PC-3 (cell line): ENCODE measurements around the gene OR10A7. TPM values are rescaled to one million over a fixed set of nuclear protein-coding genes. Genes with fewer than 3 reads are reported as not detected.
A peak's percentile ranks its signal among the peaks of the same experiment; 100 is the strongest.

Experiments used
- ATAC-seq: fragments of 200-7000 bp; cut with Tn5 transposase; 2 replicates; pipeline ENCODE4 v1.9.1; 2020; ENCODE audit warnings: mild to moderate bottlenecking, moderate library complexity
- BruUV-seq: library from RNA; stranded (reverse); fragments of 400-500 nt; replicated peaks from 2 replicates; lab custom pipeline; 2021; lab: Mats Ljungman, UMichigan
- CTCF ChIA-PET: fragments of 300-600 bp; sonication (Branson Sonifier 250); formaldehyde crosslinking; loops from one replicate; lab custom pipeline; 2022; ENCODE audit warnings: antibody characterized with exemption; lab: Charles Lee
- POLR2A ChIA-PET: fragments of 300-600 bp; sonication (Branson Sonifier 250); formaldehyde crosslinking; loops from one replicate; lab custom pipeline; 2022; ENCODE audit warnings: antibody characterized with exemption; ENCODE audit not compliant: unreplicated experiment; lab: Charles Lee
- DNase-seq: peaks from one replicate; pipeline ENCODE4 v3.0.0-alpha.2; 2015
- H2AFZ ChIP-seq: fragments of 300-600 bp; sonication (generic); 2 replicates; pipeline ENCODE4 v1.6.0; 2016; ENCODE audit warnings: antibody characterized with exemption, low read length
- H3F3A ChIP-seq: fragments of 300-600 bp; sonication (generic); one replicate; pipeline ENCODE4 v1.6.0; 2017; ENCODE audit warnings: antibody characterized with exemption, low read length, control low read depth, mild to moderate bottlenecking; ENCODE audit not compliant: unreplicated experiment
- H3K27ac ChIP-seq: fragments of 300-600 bp; sonication (generic); 2 replicates; pipeline ENCODE4 v1.5.1; 2016; ENCODE audit warnings: mild to moderate bottlenecking, low read length
- H3K27me3 ChIP-seq: fragments of 300-600 bp; sonication (generic); 2 replicates; pipeline ENCODE4 v1.6.1; 2016; ENCODE audit warnings: low read length, mixed read lengths
- H3K36me3 ChIP-seq: fragments of 300-600 bp; sonication (generic); 2 replicates; pipeline ENCODE4 v1.6.1; 2016; ENCODE audit warnings: low read depth, mixed run types, low read length, mixed read lengths
- H3K4me1 ChIP-seq: fragments of 300-600 bp; sonication (generic); 2 replicates; pipeline ENCODE4 v1.5.1; 2016; ENCODE audit warnings: low read length; ENCODE audit not compliant: insufficient read depth
- H3K4me2 ChIP-seq: fragments of 300-600 bp; sonication (generic); 2 replicates; pipeline ENCODE4 v1.6.0; 2016; ENCODE audit warnings: low read length
- H3K4me3 ChIP-seq: fragments of 300-600 bp; sonication (generic); 2 replicates; pipeline ENCODE4 v1.5.1; 2016; ENCODE audit warnings: mild to moderate bottlenecking, low read length, mixed read lengths
- H3K79me2 ChIP-seq: fragments of 300-600 bp; sonication (generic); 2 replicates; pipeline ENCODE4 v1.6.1; 2017; ENCODE audit warnings: low read length, mixed read lengths
- H3K9ac ChIP-seq: fragments of 300-600 bp; sonication (generic); 2 replicates; pipeline ENCODE4 v1.6.0; 2016; ENCODE audit warnings: mild to moderate bottlenecking, low read length
- H3K9me2 ChIP-seq: fragments of 300-600 bp; sonication (generic); replicated peaks from 2 replicates; pipeline ENCODE4 v1.6.1; 2016; ENCODE audit warnings: mixed run types, low read length, mixed read lengths
- H3K9me3 ChIP-seq: fragments of 300-600 bp; sonication (generic); 2 replicates; pipeline ENCODE4 v1.6.1; 2016; ENCODE audit warnings: low read length, mixed read lengths
- H4K20me1 ChIP-seq: fragments of 300-600 bp; sonication (generic); 2 replicates; pipeline ENCODE4 v1.6.1; 2016; ENCODE audit warnings: low read length, mixed read lengths
- EZH2 ChIP-seq: fragments of 300-600 bp; sonication (generic); IDR thresholded peaks from one replicate; pipeline ENCODE4 v1.6.1; 2017; ENCODE audit warnings: antibody characterized with exemption, mild to moderate bottlenecking, low read length; ENCODE audit not compliant: unreplicated experiment
- EZH2phosphoT487 ChIP-seq: fragments of 300-600 bp; sonication (generic); IDR thresholded peaks from 2 replicates; pipeline ENCODE4 v1.6.1; 2018; ENCODE audit warnings: mild to moderate bottlenecking, antibody characterized with exemption, low read length, borderline replicate concordance
- intact Hi-C: fragments of 100-400 bp; cut with micrococcal nuclease; formaldehyde crosslinking; loops from 2 replicates; pipeline ENCODE4 v1.9.0; 2023
- total RNA-seq: library from RNA; depleted of rRNA; stranded (reverse); fragments of >200 nt; gene quantifications from 2 replicates; pipeline ENCODE4 v1.2.3, GENCODE V29; 2014
- TF ChIP-seq, protein P1 (sequence below): fragments of 300-600 bp; sonication (generic); conservative IDR thresholded peaks from 2 replicates; pipeline ENCODE4 v1.5.1; 2017; ENCODE audit warnings: antibody characterized with exemption, low read depth, mild to moderate bottlenecking, low read length

Gene OR10A7
- total RNA-seq, 1 experiment from 2014 or later, result not detected

DNA sequence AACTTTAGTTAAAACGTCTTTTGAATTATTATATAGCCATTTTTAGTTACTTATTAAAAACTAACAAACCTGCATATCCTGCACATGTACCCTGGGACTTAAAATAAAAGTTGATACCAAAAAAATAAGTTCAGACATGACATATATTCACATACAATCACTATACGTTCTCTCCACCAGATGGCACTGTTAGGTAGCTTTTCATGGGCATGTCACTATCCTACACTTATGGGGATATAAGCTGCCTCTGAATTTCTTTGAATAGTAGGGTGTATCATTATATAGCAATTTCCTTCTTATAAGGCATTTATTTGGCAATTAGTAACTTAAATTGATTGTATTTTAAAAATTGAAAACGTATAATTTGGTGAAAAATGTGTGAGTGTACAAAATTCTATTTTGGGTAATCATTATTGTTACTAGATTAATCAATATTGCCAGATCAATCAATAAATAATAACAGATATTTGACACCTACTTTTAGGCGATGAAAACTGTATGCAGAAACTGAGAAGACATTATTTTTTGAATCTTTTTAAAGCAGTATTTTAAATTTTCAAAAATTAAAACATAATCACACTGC is 31.8 kb upstream of the OR10A7 start:
- H4K20me1 ChIP-seq, result no peaks in the 10 kb centered on the region
- H3K27ac ChIP-seq, result no peak overlapping the region
- no peaks in the 10 kb centered on the region for H3K79me2 ChIP-seq
- ATAC-seq, result peak; percentile 82
- CTCF ChIA-PET, result interaction anchor here (0.5 to 1.1 kb wide), 6 partner anchors 102 to 548 kb away, joined by 3 to 4 read pairs (median 3); no protein-coding TSS in a partner anchor
- DNase-seq, result peak; percentile 89
- no peak overlapping the region for H2AFZ ChIP-seq
- H3K9me3 ChIP-seq, result no peaks in the 10 kb centered on the region
- no TSS peak for BruUV-seq
- no peak overlapping the region for H3K4me2 ChIP-seq
- TF ChIP-seq, protein P1, sequence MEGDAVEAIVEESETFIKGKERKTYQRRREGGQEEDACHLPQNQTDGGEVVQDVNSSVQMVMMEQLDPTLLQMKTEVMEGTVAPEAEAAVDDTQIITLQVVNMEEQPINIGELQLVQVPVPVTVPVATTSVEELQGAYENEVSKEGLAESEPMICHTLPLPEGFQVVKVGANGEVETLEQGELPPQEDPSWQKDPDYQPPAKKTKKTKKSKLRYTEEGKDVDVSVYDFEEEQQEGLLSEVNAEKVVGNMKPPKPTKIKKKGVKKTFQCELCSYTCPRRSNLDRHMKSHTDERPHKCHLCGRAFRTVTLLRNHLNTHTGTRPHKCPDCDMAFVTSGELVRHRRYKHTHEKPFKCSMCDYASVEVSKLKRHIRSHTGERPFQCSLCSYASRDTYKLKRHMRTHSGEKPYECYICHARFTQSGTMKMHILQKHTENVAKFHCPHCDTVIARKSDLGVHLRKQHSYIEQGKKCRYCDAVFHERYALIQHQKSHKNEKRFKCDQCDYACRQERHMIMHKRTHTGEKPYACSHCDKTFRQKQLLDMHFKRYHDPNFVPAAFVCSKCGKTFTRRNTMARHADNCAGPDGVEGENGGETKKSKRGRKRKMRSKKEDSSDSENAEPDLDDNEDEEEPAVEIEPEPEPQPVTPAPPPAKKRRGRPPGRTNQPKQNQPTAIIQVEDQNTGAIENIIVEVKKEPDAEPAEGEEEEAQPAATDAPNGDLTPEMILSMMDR, result peak; percentile 83
- TF ChIP-seq EZH2phosphoT487, result no peak
- POLR2A ChIA-PET, result no interaction called here
- H3K27me3 ChIP-seq, result peaks cover 28% of the 10 kb centered on the region
- H3K4me3 ChIP-seq, result no peak overlapping the region
- H3F3A ChIP-seq, result no peaks in the 10 kb centered on the region
- intact Hi-C loops, result loop anchor here (1.0 kb wide), 1 partner anchor 430 kb away; no protein-coding TSS in a partner anchor
- H3K36me3 ChIP-seq, result no peaks in the 10 kb centered on the region
- H3K4me1 ChIP-seq, result no peaks in the 10 kb centered on the region
- no peaks in the 10 kb centered on the region for H3K9me2 ChIP-seq
- no peak overlapping the region for H3K9ac ChIP-seq

DNA sequence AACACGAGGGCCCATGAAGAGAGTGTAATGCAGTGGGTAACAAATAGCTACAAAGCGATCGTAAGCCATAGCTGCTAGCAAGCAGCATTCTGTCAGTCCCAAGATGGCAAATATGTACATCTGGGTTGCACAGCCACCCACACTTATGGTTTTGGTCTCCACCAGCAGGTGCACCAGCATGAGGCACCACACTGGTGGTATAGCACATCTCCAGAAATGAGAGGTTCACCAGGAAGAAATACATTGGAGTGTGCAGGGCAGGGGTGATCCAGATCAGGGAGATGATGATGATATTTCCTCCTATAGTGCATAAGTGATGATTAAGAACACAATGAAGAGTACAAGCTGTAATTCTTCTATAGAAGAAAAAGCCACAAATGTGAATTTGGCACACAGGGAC is 26.4 kb upstream of the OR10A7 start:
- intact Hi-C loops, result no loop called here
- Histone ChIP-seq H3K27me3 (peaks cover 29% of the 10 kb centered on the region), H3K9me3 (no peaks in the 10 kb centered on the region), H2AFZ (no peak overlapping the region), H4K20me1 (no peaks in the 10 kb centered on the region), H3K9me2 (no peaks in the 10 kb centered on the region), H3K36me3 (no peaks in the 10 kb centered on the region), H3K4me1 (no peaks in the 10 kb centered on the region), H3K4me3 (no peak overlapping the region), H3K9ac (no peak overlapping the region), H3F3A (no peaks in the 10 kb centered on the region), H3K4me2 (no peak overlapping the region), H3K27ac (no peak overlapping the region), H3K79me2 (no peaks in the 10 kb centered on the region)
- no peak for ATAC-seq
- no peak for DNase-seq
- ChIA-PET POLR2A (no interaction called here), CTCF (no interaction called here)
- TF ChIP-seq EZH2 (no peak), EZH2phosphoT487 (no peak)
- TF ChIP-seq, protein P1, result no peak
- BruUV-seq, result no TSS peak

DNA sequence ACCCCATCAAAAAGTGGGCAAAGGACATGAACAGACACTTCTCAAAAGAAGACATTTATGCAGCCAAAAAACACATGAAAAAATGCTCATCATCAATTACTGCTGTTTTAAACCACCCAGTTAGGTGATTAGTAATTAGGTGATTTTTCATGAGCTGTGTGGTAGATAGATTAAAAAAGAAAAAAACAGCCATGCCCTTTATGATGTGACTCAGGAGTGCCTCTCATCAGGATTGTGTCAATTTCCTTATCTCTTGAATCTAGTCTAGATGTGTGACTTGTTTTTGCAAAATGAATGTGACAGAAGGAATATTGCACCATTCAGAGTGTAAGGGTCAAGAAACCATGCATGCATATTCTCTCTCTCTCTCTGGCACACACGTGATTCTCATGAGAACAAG is 5.7 kb downstream of the OR10A7 start:
- no peaks in the 10 kb centered on the region for H3F3A ChIP-seq

More for the DNA sequence above, 5.7 kb downstream of the OR10A7 start:
- H3K27me3 ChIP-seq, result peaks cover 54% of the 10 kb centered on the region
- H3K9me3 ChIP-seq, result no peaks in the 10 kb centered on the region
- no peaks in the 10 kb centered on the region for H3K79me2 ChIP-seq
- H3K4me3 ChIP-seq, result no peak overlapping the region
- DNase-seq (no peak), ATAC-seq (no peak)
- no peaks in the 10 kb centered on the region for H3K4me1 ChIP-seq
- no peaks in the 10 kb centered on the region for H3K36me3 ChIP-seq
- intact Hi-C loops, result no loop called here
- H3K4me2 ChIP-seq, result no peak overlapping the region
- H3K27ac ChIP-seq, result no peak overlapping the region
- H2AFZ ChIP-seq, result no peak overlapping the region
- POLR2A ChIA-PET, result no interaction called here
- TF ChIP-seq, protein P1, result no peak
- no peak overlapping the region for H3K9ac ChIP-seq
- BruUV-seq, result no TSS peak
- H3K9me2 ChIP-seq, result no peaks in the 10 kb centered on the region
- CTCF ChIA-PET, result no interaction called here
- H4K20me1 ChIP-seq, result no peaks in the 10 kb centered on the region
